Stimulated activated CD8-positive, alpha-beta memory T cell treated with anti-CD3 and anti-CD28 coated beads, Interleukin-12 subunit alpha, Interleukin-12 subunit beta, amount 100 ng/mL, for 1 hour (primary cell): Measurements from ENCODE around the gene SLC1A3.

Source experiments
- DNase-seq: peaks from one replicate; pipeline ENCODE4 v3.0.0-alpha.2; 2020; ENCODE audit warnings: low read depth

Gene SLC1A3

DNA sequence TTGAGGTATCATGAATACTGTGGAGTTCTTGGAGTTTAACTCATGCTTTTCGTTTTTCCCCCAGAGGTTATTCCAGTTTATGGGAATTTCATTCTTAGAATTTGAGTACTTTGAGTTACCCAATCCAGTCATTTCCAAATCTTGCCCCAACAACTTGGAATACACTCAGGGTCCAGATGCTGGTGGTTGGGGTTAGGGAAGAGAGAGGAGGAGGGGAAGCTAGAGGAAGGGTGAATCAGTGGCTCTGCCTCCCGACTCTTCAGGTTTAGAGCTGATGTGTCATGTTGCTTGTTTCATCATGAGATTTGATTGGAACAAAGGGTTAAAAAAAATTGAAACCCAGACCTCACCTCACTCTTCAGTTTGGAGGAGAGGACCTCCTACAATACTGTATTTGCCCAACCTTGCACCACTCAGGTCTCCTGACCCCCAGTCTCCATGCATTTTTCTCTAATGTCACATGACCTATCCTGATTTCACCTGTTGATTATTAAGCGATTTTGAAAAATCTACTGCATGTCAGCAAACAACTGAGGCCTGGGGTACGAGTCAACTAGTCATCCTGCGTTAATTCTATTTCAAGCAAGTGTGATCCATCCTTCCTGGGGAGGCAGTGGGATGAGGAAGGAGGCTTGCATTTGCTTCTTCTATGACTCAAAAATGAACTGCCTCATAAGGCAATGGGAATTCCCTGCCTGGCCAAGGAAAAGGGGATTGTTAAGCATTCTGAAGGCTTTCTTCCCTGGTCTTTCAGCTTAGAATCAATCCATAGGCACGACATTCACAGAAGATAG, 6.2 kb upstream of the SLC1A3 start:
- no peak for DNase-seq

DNA sequence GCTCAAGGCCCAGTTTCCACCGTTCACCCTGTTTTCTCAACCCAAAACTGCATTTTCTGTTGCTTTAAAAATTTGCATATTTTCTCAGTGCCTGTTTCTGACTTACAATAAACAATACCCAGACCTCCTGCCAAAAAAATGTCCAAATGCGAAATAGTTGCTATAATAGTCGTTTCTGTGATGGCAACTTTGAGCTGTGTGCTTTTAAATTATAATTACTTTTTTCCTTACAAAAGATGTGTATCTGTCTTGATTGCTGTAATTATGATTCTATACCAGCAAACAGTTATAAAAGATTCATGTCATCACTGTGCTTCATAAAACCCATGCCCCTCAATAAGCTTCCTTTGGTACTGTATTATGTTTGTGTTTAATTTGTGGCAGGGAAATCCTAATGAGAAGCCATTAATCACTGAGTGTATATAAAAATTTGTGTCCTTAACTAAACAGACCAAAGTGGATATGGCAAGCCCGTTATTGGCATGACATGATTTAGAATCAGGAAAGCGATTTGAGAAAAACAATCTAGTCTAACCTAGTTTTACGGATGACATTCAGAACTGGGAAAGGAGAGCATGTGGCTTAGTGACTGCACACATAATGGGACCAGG, 5.4 kb upstream of the SLC1A3 start:
- DNase-seq: no peak

DNA sequence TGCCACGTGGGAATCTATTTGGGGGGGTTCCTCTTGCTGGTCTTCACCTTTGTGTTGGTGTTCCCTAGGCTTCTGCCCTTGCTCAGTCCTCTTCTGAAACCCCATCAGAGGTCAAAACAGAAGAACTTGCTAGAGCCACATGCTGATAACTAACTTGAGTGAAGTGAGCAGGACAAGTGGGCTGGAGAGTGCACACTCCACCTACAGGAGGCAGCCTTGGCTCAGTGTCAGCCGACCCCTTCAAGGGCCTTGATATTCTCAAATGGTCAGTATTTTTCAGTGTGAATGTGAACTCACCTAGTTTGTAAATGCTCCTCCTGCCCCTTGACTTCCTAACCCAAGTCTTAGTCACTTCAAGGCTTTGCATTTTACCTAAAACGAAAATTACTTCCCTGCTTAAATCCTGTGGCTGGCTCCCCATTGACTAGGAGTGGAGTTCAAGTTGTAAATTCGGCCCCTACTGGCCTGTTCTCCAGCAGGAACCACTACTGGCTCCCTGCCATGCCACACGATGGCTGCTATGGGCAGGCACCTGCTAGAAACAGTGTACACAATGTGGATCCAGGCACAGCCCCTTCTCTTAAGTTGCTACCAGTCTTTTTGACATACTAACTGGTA, 3.6 kb upstream of the SLC1A3 start:
- DNase-seq: no peak

DNA sequence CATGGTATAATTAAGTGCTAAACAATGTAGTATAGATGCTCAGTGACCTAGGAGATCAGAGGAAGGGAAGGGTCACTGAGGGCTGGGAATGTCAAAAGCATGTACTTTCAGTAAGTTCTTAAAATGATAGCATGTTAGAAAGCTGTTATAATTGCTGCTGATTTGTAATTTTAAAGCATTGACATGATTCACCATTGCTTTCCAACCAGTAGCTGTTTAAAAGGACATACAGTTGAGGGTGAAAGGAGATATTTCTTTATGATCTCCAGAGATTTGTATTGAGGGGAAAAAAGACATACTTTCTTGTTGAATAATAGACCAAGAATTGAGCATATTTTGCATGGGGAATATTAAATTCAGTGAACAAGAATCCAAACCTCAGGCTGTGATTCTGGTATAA, 1.2 kb upstream of the SLC1A3 start:
- no peak for DNase-seq

DNA sequence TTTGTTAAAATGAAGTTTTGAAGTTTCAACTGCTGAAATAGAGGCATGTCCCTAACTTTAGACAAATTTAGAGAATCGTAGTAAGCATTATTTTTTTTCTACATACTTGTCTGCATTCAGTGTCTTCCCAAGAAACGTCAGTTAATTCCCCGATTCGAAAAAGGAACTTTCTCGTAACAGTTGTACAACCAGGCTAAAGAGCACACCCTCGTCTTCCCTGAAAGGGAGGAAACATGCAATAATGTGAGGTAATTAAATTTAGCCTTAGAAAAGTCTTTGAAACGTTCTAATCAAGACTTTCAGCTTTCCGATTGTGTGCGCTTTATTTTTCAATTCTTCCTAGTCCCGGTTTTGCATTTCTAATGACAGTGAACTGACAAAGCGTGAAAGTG, 374 bp upstream of the SLC1A3 start:
- DNase-seq: no peak

DNA sequence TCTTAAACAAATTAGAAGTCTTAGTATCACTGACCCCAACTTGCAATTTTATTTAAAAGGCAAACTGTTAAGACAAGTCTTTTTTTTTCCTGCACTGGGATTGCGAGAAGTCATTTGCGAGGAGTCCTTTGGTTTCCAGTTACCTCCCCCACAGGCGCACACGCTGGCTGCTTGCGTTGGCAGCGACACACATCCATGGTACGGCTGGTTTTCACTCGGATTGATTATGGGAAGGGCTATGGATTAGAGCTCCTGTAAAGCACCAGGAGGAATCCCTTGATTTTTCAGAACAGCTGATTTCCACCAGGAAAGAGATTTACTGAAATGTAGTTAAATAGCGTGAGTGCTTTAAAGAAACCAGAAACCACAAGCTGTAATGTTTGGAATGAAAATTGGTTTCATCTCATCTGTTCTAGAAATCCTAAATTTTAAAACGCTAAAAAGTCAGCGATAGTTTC, 737 bp downstream of the SLC1A3 start:
- no peak for DNase-seq

DNA sequence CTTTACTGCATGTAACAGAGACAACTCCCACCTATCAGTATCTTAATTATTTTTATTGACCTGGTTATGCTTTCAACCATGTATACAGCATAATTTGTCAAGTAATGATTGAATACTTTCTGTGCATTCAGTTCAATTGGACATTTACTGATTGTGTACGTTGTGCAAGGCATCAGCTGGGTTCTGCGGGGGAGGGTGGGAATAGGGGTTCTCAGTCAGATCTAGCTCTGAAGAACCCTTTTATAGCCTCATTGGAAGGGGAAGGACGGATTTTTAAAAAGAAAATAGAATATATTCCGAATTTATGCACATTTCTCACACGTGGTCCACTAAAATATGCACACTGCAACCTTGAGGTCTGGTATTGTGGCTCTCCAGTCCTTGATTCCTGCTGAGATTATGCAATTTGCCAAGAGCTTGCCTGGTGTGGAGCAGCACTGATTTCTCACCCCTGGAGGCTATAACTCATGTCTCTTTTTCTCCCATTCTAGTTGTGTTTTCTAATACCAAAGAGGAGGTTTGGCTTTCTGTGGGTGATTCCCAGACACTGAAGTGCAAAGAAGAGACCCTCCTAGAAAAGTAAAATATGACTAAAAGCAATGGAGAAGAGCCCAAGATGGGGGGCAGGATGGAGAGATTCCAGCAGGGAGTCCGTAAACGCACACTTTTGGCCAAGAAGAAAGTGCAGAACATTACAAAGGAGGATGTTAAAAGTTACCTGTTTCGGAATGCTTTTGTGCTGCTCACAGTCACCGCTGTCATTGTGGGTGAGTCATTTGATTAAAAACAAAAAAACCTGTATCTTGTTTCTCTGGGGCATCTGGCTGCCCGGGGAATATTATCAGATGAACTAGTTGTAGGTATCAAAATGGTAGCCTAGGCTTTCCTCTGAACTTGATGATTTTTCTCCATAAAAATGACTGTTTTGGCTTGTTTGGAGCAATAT, 1.7 kb downstream of the SLC1A3 start:
- no peak for DNase-seq

DNA sequence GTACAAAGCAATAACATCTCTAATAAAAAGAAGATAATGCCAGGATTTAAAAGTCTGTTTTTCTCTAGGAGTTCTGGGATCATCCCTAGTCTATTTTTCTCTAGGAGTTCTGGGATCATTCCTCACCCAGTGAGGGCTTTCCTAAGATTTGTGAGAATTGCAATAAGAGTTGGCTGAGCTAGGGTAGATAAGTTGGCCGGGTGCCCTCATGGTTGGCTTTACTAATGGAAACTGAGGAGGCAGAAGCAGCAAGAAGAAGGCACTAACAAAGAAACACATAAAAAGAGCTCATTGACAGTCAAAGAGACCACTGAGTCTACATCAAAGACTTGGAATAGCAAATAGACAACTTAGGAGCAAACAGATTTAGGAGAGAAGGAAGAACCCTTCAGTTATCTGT, 4.2 kb downstream of the SLC1A3 start:
- no peak for DNase-seq

DNA sequence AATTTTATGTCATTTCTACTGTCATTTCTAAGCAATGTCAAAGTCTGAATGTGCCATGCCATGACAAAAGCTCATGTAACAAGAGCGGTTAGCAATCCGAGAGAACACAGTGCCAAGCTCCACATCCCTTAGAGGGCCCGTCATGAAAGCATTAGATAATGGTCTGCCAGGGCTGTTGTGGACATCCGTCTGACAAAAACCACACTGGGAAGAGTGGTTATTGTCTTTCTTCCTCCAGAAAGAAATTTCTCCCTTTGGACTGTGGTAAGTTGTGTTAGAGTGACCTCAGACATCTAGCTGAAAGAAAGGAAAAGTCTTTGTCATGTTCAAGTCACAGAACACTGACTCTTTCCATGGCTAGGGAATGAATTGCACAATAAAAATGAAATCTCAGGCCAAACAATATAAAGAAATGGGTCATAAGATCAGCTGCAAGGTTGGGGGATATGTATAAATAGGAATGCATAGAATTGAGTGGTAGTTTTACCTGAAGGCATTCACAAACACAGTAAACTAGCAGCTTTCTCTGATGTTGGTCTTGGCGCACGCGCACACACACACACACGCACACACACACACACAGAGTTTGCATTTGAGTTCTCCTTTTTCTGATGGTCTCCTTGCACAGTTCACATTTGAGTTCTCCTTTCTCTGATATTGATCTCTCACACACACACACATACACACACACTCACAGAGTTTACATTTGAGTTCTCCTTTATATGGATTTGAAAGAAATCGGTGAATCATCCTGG, 5.3 kb downstream of the SLC1A3 start:
- DNase-seq: no peak

DNA sequence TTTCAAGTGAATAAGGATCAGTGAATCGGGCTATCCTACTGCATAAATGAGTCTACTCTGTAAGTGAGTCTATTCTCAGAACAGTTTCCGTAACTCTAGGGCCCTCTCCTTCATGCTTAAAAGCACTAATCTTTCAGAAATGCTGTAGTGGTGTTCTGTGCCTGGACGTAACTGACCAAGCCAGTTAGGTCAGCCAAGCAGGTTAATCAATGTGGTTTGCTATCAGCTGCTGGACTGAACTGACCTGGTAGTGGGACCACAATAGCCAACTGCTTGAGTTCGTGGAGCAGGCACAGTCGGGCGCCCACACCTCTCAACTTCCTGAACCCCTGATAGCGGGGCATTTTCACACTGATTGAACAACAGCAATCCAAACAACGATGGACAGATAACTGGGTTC, 6.8 kb downstream of the SLC1A3 start:
- DNase-seq: no peak

DNA sequence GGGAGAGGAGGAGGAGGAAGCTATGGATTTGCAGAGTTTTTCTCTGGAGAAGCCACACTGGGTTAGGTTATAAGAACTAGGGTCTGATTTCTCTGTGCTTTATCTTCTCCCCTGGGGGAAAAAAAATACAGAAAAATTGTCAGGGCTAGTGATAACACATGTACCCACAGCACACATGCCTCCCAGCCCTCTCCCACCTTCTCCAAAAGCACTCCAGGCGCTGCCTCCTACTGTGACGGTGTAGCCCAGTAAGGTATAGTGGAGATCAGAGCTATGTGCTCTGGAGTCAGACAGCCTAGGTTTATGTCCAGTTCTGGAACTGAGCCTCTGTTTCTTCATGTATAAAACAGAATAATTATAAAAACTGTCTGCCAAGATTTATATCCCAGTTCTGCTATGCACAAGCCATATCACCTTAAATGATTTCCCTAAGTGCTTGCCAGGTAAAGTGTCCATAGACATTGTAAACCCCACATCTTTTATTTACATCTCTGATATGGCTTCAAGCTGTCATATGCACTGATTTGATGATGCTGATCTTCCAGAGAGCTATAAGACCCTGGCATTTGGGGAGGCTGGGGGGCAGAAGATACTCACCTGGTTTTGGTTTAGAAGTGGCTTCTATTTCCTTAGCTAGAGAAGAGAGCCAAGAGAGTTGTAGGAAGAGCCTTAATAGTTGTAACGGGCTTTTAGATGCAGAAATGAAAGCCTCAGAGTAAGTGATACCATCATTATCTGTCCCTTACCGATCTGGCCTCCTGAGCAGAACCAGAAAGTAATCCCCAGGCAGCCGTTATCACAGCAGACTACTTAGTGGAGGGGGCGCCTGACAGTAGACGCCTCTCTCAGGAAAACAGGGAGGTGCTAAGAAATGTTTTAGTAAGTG, 7.6 kb downstream of the SLC1A3 start:
- no peak for DNase-seq

DNA sequence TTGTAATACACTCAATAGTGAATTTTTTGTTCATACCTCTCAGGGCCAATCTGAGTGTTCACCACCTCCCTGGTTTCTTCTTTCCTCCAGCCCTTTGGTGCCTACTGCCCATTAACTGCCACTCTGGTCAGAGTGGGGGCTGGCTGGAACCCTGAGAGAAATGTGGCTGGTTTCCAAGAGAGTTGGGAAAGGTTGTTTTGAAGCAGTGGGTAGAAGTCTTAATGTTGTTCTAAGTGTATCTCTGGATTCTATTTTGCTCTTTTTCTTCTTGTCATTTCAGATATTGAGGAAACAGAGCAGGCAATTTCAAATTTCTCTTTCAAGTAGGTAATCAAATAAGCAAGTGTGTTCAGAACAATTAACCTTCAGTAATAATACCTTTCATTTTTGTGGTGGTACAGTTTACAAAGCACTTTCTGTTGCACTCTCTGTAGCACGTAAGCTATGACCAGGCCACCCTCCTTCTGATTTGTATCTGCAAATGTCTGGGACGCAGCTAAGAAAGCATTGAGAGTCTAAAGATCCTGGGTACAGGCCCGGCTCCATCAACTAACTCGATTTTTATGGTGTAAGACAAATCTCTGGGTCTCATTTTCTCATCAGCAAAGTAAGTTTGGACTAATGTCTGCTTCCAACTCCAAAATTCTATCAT, 8.4 kb downstream of the SLC1A3 start:
- DNase-seq: no peak

DNA sequence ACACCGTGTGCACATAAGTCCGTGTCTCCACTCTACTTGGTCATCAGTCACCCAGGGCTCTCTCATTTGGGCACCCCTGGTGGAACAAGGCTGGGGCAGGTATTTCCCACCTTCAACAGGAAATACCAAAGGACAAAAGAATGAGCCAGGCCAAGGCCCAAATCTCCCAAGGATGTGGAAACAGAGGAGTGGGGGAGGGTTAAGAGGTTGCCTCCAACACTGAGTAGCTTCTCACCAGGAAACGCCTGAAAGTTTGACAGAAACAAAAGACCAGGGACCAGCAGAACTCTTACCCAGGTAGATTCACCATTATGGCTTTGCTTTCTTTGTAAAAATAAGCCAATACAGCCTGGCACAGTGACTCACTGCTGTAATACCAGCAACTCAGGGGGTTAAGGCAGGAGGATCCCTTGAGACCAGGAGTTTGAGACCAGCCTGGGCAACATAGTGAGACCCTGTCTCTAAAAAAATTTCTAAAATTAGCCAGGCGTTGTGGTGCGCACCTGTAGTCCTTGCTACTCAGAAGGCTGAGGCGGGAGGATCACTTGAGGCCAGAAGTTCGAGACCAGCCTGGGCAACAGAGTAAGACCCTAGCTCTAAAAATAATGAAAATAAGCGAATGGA, 12.7 kb downstream of the SLC1A3 start:
- no peak for DNase-seq

DNA sequence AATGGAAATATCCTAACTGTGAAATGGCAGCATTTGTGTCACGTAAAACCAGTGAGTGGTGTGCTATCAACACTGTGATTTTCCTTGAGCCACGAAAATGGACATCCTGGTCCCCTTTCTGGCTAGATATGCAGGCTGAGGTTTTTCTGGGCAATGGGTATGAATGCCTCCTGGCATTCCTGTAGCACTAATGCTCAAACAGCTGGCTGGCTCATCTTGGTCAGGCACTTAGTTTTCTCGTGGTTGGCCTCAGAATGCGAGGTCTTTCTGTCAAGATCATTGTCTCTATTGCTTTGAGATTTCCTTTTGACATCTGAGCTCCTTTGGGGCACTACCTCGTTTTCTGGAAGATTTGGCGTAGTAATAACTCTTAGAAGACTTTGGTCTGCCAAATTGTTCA, 15.6 kb downstream of the SLC1A3 start:
- DNase-seq: no peak

DNA sequence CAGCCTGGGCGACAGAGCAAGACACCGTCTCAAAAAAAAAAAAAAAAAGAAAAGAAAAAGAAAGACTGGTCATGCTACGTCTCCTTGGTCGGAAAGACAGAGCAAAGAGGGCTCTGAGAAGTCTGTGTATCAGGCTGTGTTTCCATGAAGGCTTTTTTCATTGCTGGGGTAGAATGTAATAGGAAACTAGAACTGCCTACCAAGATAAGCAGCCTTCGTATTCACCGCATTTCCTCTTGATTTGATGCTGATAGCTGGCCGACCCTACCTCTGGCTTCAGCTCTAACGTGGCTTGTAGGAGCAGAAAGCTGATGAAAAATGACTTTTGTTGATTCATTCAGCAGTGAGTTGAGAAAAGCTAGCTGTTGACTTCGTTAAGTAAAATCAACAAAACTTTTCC, 17.4 kb downstream of the SLC1A3 start:
- no peak for DNase-seq

DNA sequence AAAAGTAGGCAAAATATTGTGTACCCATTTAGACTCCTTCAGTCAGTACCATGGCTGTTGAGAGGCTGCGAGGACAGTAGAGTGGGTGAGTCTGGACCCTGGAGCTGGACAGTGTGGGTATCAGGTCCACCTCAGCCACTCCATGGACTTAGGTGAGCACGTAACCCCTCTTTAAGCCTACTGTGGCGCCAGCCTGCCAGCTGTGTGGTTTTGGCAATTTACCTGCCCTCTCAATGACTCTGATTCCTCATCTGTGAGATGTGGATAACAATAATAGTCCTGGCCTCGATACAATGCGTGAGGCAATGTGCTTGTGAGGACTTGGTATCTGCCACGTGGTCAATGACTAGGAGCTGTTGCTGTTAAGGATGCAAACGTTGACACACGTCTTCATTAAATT, 17.9 kb downstream of the SLC1A3 start:
- DNase-seq: no peak

DNA sequence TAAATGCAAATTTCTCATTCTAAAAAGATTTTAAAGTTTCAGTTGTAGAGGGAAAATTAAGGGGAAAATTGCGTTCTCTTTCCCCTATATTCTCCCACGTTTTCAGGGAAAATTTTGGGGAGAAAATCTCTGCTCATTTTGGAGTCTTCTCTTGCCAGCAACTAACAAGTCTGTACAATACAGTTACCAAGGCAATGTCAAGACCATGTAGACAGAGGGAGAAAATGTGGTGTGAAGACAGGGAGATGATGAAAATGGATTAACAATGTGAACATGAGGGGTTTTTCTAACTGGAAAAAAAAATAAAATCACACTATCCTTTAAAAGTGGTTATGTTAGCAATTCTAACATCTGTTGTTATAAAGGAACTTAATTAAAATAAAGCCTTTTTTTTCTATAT, 22.3 kb downstream of the SLC1A3 start:
- no peak for DNase-seq

DNA sequence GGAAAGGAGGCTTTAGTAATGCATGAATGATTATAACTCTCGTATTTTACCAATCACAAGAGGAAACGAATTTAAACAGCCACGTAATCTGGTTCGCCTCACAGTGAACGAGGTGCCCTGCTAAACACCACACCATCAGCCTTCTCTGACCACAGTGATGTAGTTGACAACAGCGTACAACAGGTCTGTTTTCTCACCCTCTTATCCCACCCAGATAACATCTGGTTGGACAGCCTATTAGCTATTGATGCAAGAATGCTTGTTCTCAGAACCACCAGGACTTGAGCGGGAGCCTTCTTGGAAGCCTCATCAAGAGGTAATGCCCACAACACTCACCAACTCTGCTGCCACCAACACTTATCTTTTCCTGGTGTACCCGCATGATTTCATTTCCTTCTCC, 23.3 kb downstream of the SLC1A3 start:
- DNase-seq: no peak
